ENCODE results near the gene RAPGEF1.
"Not testable (repeated sequence)": the region's sequence is repeated elsewhere in the genome, so short reads cannot be mapped to it uniquely, and the experiment has no call there.

RAPGEF1 gene

GRCh38 chr9:131713016-131713415, 26.9 kb downstream of the RAPGEF1 start:
- no peak overlapping the region for H3K4me3 ChIP-seq (ENCODE audit: low read length)
- H3K23ac ChIP-seq (ENCODE audit: low read length): no peak overlapping the region
- no peak overlapping the region for H2AK5ac ChIP-seq (ENCODE audit: low read length)
- H2BK15ac ChIP-seq (replicated peaks; ENCODE audit: low read depth): no peak overlapping the region
- no peaks in the 10 kb centered on the region for H3K36me3 ChIP-seq (ENCODE audit: control insufficient read depth, insufficient read depth, low read length)
- H4K8ac ChIP-seq (ENCODE audit: low read depth, low read length): no peak overlapping the region
- no peak overlapping the region for H2BK5ac ChIP-seq (ENCODE audit: low read length)
- peaks cover 16% of the 10 kb centered on the region for H3K79me1 ChIP-seq (ENCODE audit: low read length)
- no peak overlapping the region for H3K4ac ChIP-seq (ENCODE audit: low read depth, low read length)
- H3K56ac ChIP-seq (ENCODE audit: low read length): no peak overlapping the region
- H3K18ac ChIP-seq (ENCODE audit: low read length): no peak overlapping the region
- no CpG with 5 or more reads among the region's 8 CpGs for WGBS (ENCODE audit: extremely low coverage, insufficient coverage, low lambda C conversion rate)
- no peaks in the 10 kb centered on the region for H3K27me3 ChIP-seq (ENCODE audit: insufficient read depth, low read length, poor library complexity)
- H3K79me2 ChIP-seq (ENCODE audit: control insufficient read depth, insufficient read depth, low read length): peaks cover 25% of the 10 kb centered on the region
- H3K27ac ChIP-seq (ENCODE audit: low read depth, low read length): no peak overlapping the region
- H3K4me1 ChIP-seq (ENCODE audit: control insufficient read depth, low read depth, low read length): peaks cover 7% of the 10 kb centered on the region
- no peak overlapping the region for H3K4me2 ChIP-seq (ENCODE audit: low read length)
- H2BK120ac ChIP-seq (ENCODE audit: low read depth, low read length): no peak overlapping the region
- no peak overlapping the region for H3K9ac ChIP-seq (ENCODE audit: low read length)
- H4K5ac ChIP-seq (ENCODE audit: low read length): no peak overlapping the region
- DNase-seq: no peak

GRCh38 chr9:131712151-131712716, 27.6 kb downstream of the RAPGEF1 start:
- Histone ChIP-seq H2BK5ac (ENCODE audit: low read length) (no peak overlapping the region), H2BK15ac (replicated peaks; ENCODE audit: low read depth) (no peak overlapping the region), H3K27me3 (ENCODE audit: insufficient read depth, low read length, poor library complexity) (no peaks in the 10 kb centered on the region), H2AK5ac (ENCODE audit: low read length) (no peak overlapping the region), H3K23ac (ENCODE audit: low read length) (no peak overlapping the region), H2BK120ac (ENCODE audit: low read depth, low read length) (no peak overlapping the region), H4K8ac (ENCODE audit: low read depth, low read length) (no peak overlapping the region), H3K4me3 (ENCODE audit: low read length) (no peak overlapping the region), H3K27ac (ENCODE audit: low read depth, low read length) (no peak overlapping the region), H3K4me2 (ENCODE audit: low read length) (no peak overlapping the region), H3K18ac (ENCODE audit: low read length) (no peak overlapping the region), H3K36me3 (ENCODE audit: control insufficient read depth, insufficient read depth, low read length) (no peaks in the 10 kb centered on the region), H3K9ac (ENCODE audit: low read length) (no peak overlapping the region), H3K79me2 (ENCODE audit: control insufficient read depth, insufficient read depth, low read length) (peaks cover 27% of the 10 kb centered on the region), H3K56ac (ENCODE audit: low read length) (no peak overlapping the region), H4K5ac (ENCODE audit: low read length) (no peak overlapping the region), H3K4me1 (ENCODE audit: control insufficient read depth, low read depth, low read length) (peaks cover 7% of the 10 kb centered on the region), H3K79me1 (ENCODE audit: low read length) (peaks cover 16% of the 10 kb centered on the region), H3K4ac (ENCODE audit: low read depth, low read length) (no peak overlapping the region)
- no CpG with 5 or more reads among the region's 10 CpGs for WGBS (ENCODE audit: extremely low coverage, insufficient coverage, low lambda C conversion rate)
- DNase-seq: no peak

DNA sequence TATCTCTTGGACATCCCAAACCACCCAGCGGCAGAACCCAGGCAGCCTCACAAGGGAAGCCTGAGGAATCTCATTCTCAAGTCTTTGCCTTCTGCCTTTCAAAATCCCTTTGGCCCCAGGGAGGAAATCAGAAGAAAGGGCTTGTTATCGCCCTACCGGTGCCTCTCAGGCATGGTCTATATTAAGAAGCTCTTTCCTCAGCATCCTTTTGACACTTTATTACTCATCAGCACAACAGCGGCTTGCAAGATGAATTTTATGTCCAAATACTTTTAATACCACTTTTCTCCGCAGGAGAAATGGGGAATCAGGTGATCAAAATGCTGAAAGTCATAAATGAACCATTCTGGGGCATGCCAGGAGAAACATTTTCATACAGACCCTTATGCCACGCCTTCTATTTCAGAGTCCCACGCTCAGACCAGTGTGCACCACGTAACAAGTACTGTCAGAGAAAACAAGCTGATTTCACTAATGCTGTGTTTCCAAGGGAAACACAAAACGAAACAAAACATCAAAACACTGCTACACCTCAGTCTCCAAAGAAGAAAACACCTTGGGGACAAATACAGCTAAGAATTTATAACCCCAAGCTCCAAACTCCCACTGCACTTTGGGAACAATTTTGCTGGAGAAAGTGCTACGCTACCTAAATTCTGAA, 30.0 kb downstream of the RAPGEF1 start:
- Histone ChIP-seq H2BK5ac (ENCODE audit: low read length) (no peak overlapping the region), H2AK5ac (ENCODE audit: low read length) (no peak overlapping the region), H3K27ac (ENCODE audit: low read depth, low read length) (no peak overlapping the region), H3K4me3 (ENCODE audit: low read length) (no peak overlapping the region), H3K56ac (ENCODE audit: low read length) (no peak overlapping the region), H2BK15ac (replicated peaks; ENCODE audit: low read depth) (no peak overlapping the region), H3K9ac (ENCODE audit: low read length) (no peak overlapping the region), H4K8ac (ENCODE audit: low read depth, low read length) (no peak overlapping the region), H3K79me1 (ENCODE audit: low read length) (peaks cover 11% of the 10 kb centered on the region), H3K23ac (ENCODE audit: low read length) (no peak overlapping the region), H3K36me3 (ENCODE audit: control insufficient read depth, insufficient read depth, low read length) (no peaks in the 10 kb centered on the region), H3K4me1 (ENCODE audit: control insufficient read depth, low read depth, low read length) (peaks cover 7% of the 10 kb centered on the region), H3K27me3 (ENCODE audit: insufficient read depth, low read length, poor library complexity) (no peaks in the 10 kb centered on the region), H3K79me2 (ENCODE audit: control insufficient read depth, insufficient read depth, low read length) (peaks cover 27% of the 10 kb centered on the region), H3K18ac (ENCODE audit: low read length) (no peak overlapping the region), H3K4me2 (ENCODE audit: low read length) (no peak overlapping the region), H2BK120ac (ENCODE audit: low read depth, low read length) (no peak overlapping the region), H3K4ac (ENCODE audit: low read depth, low read length) (no peak overlapping the region), H4K5ac (ENCODE audit: low read length) (no peak overlapping the region)
- no CpG with 5 or more reads among the region's 10 CpGs for WGBS (ENCODE audit: extremely low coverage, insufficient coverage, low lambda C conversion rate)
- no peak for DNase-seq

DNA sequence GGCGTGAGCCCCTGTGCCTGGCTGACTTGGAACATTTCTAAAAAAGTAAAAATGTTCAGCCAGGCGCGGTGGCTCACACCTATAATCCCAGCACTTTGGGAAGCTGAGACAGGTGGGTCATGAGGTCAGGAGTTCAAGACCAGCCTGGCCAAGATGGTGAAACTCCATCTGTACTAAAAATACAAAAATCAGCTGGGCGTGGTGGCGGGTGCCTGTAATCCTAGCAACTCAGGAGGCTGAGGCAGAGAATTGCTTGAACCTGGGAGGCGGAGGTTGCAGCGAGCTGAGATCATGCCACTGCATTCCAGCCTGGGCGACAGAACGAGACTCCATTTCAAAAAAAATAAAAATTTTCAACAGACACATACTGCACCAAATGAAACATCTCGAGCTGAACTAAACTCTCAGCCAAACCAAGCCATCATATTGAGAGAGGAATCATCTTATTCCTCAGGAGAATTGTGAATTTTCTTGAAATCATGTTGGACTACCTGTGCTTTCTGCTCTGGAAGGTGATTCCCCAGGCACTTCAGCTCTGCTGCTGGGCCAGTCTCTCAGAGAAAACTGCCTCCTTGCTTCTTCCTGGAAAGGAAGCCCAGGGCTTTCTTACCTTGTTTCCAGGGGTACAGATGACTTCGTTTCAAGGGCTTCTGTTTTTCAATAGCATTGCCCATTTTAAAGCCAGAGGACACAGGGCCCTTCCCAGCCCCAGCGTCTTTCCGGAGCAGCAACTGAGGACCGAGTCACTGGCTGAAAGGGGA, 30.7 kb downstream of the RAPGEF1 start:
- H4K8ac ChIP-seq (ENCODE audit: low read depth, low read length); H3K23ac ChIP-seq (ENCODE audit: low read length); H3K4me3 ChIP-seq (ENCODE audit: low read length); H3K27me3 ChIP-seq (ENCODE audit: insufficient read depth, low read length, poor library complexity); H3K4ac ChIP-seq (ENCODE audit: low read depth, low read length); H3K36me3 ChIP-seq (ENCODE audit: control insufficient read depth, insufficient read depth, low read length); H2BK15ac ChIP-seq (replicated peaks; ENCODE audit: low read depth); DNase-seq; H3K56ac ChIP-seq (ENCODE audit: low read length); H3K4me2 ChIP-seq (ENCODE audit: low read length); H4K5ac ChIP-seq (ENCODE audit: low read length); H3K18ac ChIP-seq (ENCODE audit: low read length); H3K27ac ChIP-seq (ENCODE audit: low read depth, low read length); H2BK5ac ChIP-seq (ENCODE audit: low read length); H3K9ac ChIP-seq (ENCODE audit: low read length); H2AK5ac ChIP-seq (ENCODE audit: low read length); H2BK120ac ChIP-seq (ENCODE audit: low read depth, low read length): not testable (repeated sequence)
- no CpG with 5 or more reads among the region's 14 CpGs for WGBS (ENCODE audit: extremely low coverage, insufficient coverage, low lambda C conversion rate)
- H3K79me1 ChIP-seq (ENCODE audit: low read length): peaks cover 11% of the 10 kb centered on the region
- H3K4me1 ChIP-seq (ENCODE audit: control insufficient read depth, low read depth, low read length): peaks cover 11% of the 10 kb centered on the region
- H3K79me2 ChIP-seq (ENCODE audit: control insufficient read depth, insufficient read depth, low read length): peaks cover 28% of the 10 kb centered on the region

DNA sequence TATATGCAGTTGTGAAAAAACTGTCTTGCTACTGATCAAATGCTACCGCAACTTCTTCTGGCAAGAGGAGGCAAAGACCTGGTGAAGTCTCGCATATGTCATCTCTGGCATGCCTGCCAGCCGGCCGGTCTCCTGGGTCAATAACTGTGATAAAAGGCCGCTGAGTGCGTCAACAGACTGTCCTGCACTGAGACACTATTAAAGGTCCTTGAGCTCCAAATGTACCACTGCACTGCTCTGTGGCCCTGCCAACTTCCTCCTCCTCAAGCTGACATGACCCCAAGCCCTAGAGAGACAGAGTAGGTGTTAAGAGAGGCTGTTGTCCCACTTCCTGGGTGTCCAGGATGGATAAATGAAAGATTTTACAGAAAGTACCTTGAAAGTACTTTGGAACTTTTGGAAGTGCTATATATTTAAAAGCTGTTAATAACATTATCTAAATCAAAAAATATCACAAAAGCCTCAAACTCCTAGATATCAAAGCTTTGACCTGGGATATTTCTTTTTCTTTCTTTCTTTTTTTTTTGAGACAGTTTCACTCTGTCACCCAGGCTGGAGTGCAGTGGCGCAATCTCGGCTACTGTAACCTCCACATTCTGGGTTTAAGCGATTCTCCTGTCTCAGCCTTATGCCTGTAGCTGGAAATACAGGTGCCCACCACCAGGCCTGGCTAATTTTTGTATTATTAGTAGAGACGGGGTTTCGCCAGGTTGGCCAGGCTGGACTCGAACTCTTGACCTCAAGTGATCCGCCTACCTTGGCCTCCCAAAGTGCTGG, 31.5 kb downstream of the RAPGEF1 start:
- no peaks in the 10 kb centered on the region for H3K27me3 ChIP-seq (ENCODE audit: insufficient read depth, low read length, poor library complexity)
- H3K4ac ChIP-seq (ENCODE audit: low read depth, low read length): no peak overlapping the region
- H3K79me1 ChIP-seq (ENCODE audit: low read length): peaks cover 13% of the 10 kb centered on the region
- no peak overlapping the region for H3K4me2 ChIP-seq (ENCODE audit: low read length)
- no peak overlapping the region for H3K56ac ChIP-seq (ENCODE audit: low read length)
- H3K27ac ChIP-seq (ENCODE audit: low read depth, low read length): no peak overlapping the region
- no CpG with 5 or more reads among the region's 13 CpGs for WGBS (ENCODE audit: extremely low coverage, insufficient coverage, low lambda C conversion rate)
- no peak overlapping the region for H3K9ac ChIP-seq (ENCODE audit: low read length)
- no peak overlapping the region for H3K4me3 ChIP-seq (ENCODE audit: low read length)
- H3K36me3 ChIP-seq (ENCODE audit: control insufficient read depth, insufficient read depth, low read length): no peaks in the 10 kb centered on the region
- peaks cover 27% of the 10 kb centered on the region for H3K79me2 ChIP-seq (ENCODE audit: control insufficient read depth, insufficient read depth, low read length)
- no peak for DNase-seq
- H2BK120ac ChIP-seq (ENCODE audit: low read depth, low read length): no peak overlapping the region
- H2AK5ac ChIP-seq (ENCODE audit: low read length): no peak overlapping the region
- H3K18ac ChIP-seq (ENCODE audit: low read length): no peak overlapping the region
- H2BK5ac ChIP-seq (ENCODE audit: low read length): no peak overlapping the region
- H3K23ac ChIP-seq (ENCODE audit: low read length): no peak overlapping the region
- no peak overlapping the region for H2BK15ac ChIP-seq (replicated peaks; ENCODE audit: low read depth)
- H4K8ac ChIP-seq (ENCODE audit: low read depth, low read length): no peak overlapping the region
- no peak overlapping the region for H4K5ac ChIP-seq (ENCODE audit: low read length)
- H3K4me1 ChIP-seq (ENCODE audit: control insufficient read depth, low read depth, low read length): peaks cover 13% of the 10 kb centered on the region
